H9 (cell line): ENCODE measurements around the gene SECISBP2. TPM values are rescaled to one million over a fixed set of nuclear protein-coding genes. Genes with fewer than 3 reads are reported as not detected.

Source experiments
- DNase-seq: peaks from one replicate; pipeline ENCODE4 v3.0.0-alpha.2; 2017
- H2AFZ ChIP-seq: one replicate; pipeline ENCODE4 v1.6.1; 2013; ENCODE audit warnings: mild to moderate bottlenecking, low read length, control low read depth, moderate library complexity
- H2AK5ac ChIP-seq: 2 replicates; pipeline ENCODE4 v1.6.1; 2013; ENCODE audit warnings: low read length, control low read depth, mixed read lengths; ENCODE audit not compliant: insufficient read length
- H2BK120ac ChIP-seq: one replicate; pipeline ENCODE4 v1.6.1; 2013; ENCODE audit warnings: low read depth, mild to moderate bottlenecking, low read length, control low read depth, inconsistent platforms; ENCODE audit not compliant: poor library complexity, severe bottlenecking
- H2BK12ac ChIP-seq: 2 replicates; pipeline ENCODE4 v1.6.1; 2013; ENCODE audit warnings: low read length, control low read depth, mixed read lengths, low read depth; ENCODE audit not compliant: insufficient read length
- H2BK15ac ChIP-seq: 2 replicates; pipeline ENCODE4 v1.6.1; 2013; ENCODE audit warnings: low read depth, low read length, control low read depth
- H2BK20ac ChIP-seq: one replicate; pipeline ENCODE4 v1.6.1; 2013; ENCODE audit warnings: low read depth, mild to moderate bottlenecking, low read length, control low read depth, inconsistent platforms; ENCODE audit not compliant: poor library complexity, severe bottlenecking
- H2BK5ac ChIP-seq: 2 replicates; pipeline ENCODE4 v1.6.1; 2013; ENCODE audit warnings: low read length, control low read depth, mixed read lengths; ENCODE audit not compliant: insufficient read length
- H3K14ac ChIP-seq: 2 replicates; pipeline ENCODE4 v1.6.1; 2013; ENCODE audit warnings: low read length, control low read depth; ENCODE audit not compliant: insufficient read depth
- H3K18ac ChIP-seq: 2 replicates; pipeline ENCODE4 v1.6.1; 2013; ENCODE audit warnings: low read depth, mild to moderate bottlenecking, mixed read lengths, low read length, control low read depth; ENCODE audit not compliant: insufficient read length
- H3K23ac ChIP-seq: 2 replicates; pipeline ENCODE4 v1.6.1; 2013; ENCODE audit warnings: low read length, control low read depth, mixed read lengths, low read depth; ENCODE audit not compliant: insufficient read length
- H3K23me2 ChIP-seq: 2 replicates; pipeline ENCODE4 v1.6.1; 2013; ENCODE audit warnings: low read depth, mild to moderate bottlenecking, mixed read lengths, low read length, control low read depth; ENCODE audit not compliant: insufficient read length, poor library complexity, severe bottlenecking
- H3K27ac ChIP-seq: 2 replicates; pipeline ENCODE4 v1.5.1; 2013; ENCODE audit warnings: low read length, control low read depth, mixed read lengths, low read depth; ENCODE audit not compliant: insufficient read length
- H3K27me3 ChIP-seq: 2 replicates; pipeline ENCODE4 v1.6.1; 2013; ENCODE audit warnings: low read length, control low read depth, inconsistent platforms; ENCODE audit not compliant: insufficient read depth
- H3K4ac ChIP-seq: 2 replicates; pipeline ENCODE4 v1.6.1; 2013; ENCODE audit warnings: low read depth, mild to moderate bottlenecking, control low read depth, inconsistent platforms, low read length, moderate library complexity
- H3K4me1 ChIP-seq: 2 replicates; pipeline ENCODE4 v1.6.1; 2013; ENCODE audit warnings: low read length, control low read depth, inconsistent platforms; ENCODE audit not compliant: insufficient read depth
- H3K4me2 ChIP-seq: 2 replicates; pipeline ENCODE4 v1.6.1; 2013; ENCODE audit warnings: low read length, control low read depth, mixed read lengths; ENCODE audit not compliant: insufficient read length, insufficient read depth
- H3K56ac ChIP-seq: 2 replicates; pipeline ENCODE4 v1.6.1; 2013; ENCODE audit warnings: low read depth, mild to moderate bottlenecking, mixed read lengths, low read length, control low read depth; ENCODE audit not compliant: insufficient read length
- H3K79me1 ChIP-seq: 2 replicates; pipeline ENCODE4 v1.6.1; 2013; ENCODE audit warnings: low read depth, mild to moderate bottlenecking, moderate library complexity, low read length, control low read depth, inconsistent platforms; ENCODE audit not compliant: insufficient read depth, poor library complexity, severe bottlenecking
- H3K79me2 ChIP-seq: 2 replicates; pipeline ENCODE4 v1.6.1; 2013; ENCODE audit warnings: low read length, control low read depth, inconsistent platforms; ENCODE audit not compliant: insufficient read depth
- H3K9ac ChIP-seq: 2 replicates; pipeline ENCODE4 v1.6.1; 2013; ENCODE audit warnings: low read length, control low read depth, mixed read lengths; ENCODE audit not compliant: insufficient read length; ENCODE audit errors: extremely low read depth
- H3K9me3 ChIP-seq: one replicate; pipeline ENCODE4 v1.6.1; 2013; ENCODE audit warnings: low read depth, low read length, inconsistent platforms; ENCODE audit not compliant: control insufficient read depth
- H3T11ph ChIP-seq: one replicate; pipeline ENCODE4 v1.6.1; 2013; ENCODE audit warnings: mild to moderate bottlenecking, low read length, control low read depth, inconsistent platforms
- H4K20me1 ChIP-seq: one replicate; pipeline ENCODE4 v1.6.1; 2013; ENCODE audit not compliant: control insufficient read depth, insufficient read length, insufficient read depth
- H4K5ac ChIP-seq: 2 replicates; pipeline ENCODE4 v1.6.1; 2013; ENCODE audit warnings: low read depth, mild to moderate bottlenecking, mixed read lengths, low read length, control low read depth; ENCODE audit not compliant: insufficient read length
- H4K8ac ChIP-seq: replicated peaks from 2 replicates; pipeline ENCODE4 v1.6.1; 2013; ENCODE audit warnings: low read length, control low read depth, mixed read lengths, low read depth; ENCODE audit not compliant: insufficient read length
- H4K91ac ChIP-seq: 2 replicates; pipeline ENCODE4 v1.6.1; 2013; ENCODE audit warnings: low read depth, mild to moderate bottlenecking, moderate library complexity, mixed read lengths, low read length, control low read depth; ENCODE audit not compliant: insufficient read length
- H3K27ac Mint-ChIP-seq, 3 experiments: 2 replicates in 2 of 3; 3 replicates in 1 of 3; pipeline ENCODE4 v1.8.0; 2020 to 2021; ENCODE audit warnings: mixed read lengths in 3 of 3, mild to moderate bottlenecking in 1 of 3, moderate library complexity in 1 of 3
- H3K27me3 Mint-ChIP-seq: 2 replicates; pipeline ENCODE4 v1.8.0; 2021; ENCODE audit warnings: low read depth, mild to moderate bottlenecking, moderate library complexity, mixed read lengths
- H3K36me3 Mint-ChIP-seq, 3 experiments: 2 replicates in 2 of 3; 3 replicates in 1 of 3; pipeline ENCODE4 v1.8.0; 2020 to 2021; ENCODE audit warnings: low read depth in 3 of 3, mixed read lengths in 3 of 3; ENCODE audit not compliant: insufficient read depth in 1 of 3
- H3K4me1 Mint-ChIP-seq, 2 experiments: 2 replicates each; pipeline ENCODE4 v1.8.0; 2020; ENCODE audit warnings: mixed read lengths in 2 of 2
- H3K4me3 Mint-ChIP-seq, 2 experiments: 2 replicates in 1 of 2; 3 replicates in 1 of 2; pipeline ENCODE4 v1.8.0; 2020 to 2021; ENCODE audit warnings: mild to moderate bottlenecking in 2 of 2, mixed read lengths in 2 of 2, moderate library complexity in 1 of 2
- H3K9me3 Mint-ChIP-seq, 2 experiments: 2 replicates in 1 of 2; 3 replicates in 1 of 2; pipeline ENCODE4 v1.8.0; 2020; ENCODE audit warnings: mild to moderate bottlenecking in 2 of 2, mixed read lengths in 2 of 2, moderate library complexity in 1 of 2
- CTCF ChIP-seq: fragments of 200-600 bp; sonication (generic); conservative IDR thresholded peaks from 3 replicates; pipeline ENCODE4 v1.8.0; 2021; ENCODE audit warnings: antibody characterized with exemption, mild to moderate bottlenecking
- WGBS: extraction: QIAGEN DNeasy Blood & Tissue Kit; methylation state at CpG from one replicate; pipeline ENCODE4 v1.1.7; 2013; ENCODE audit warnings: missing lambda C conversion rate, low lambda C conversion rate, mixed read lengths; ENCODE audit not compliant: insufficient read length; ENCODE audit errors: extremely low coverage; 5-methylcytosine and 5-hydroxymethylcytosine counted together
- total RNA-seq: library from RNA; stranded (reverse); gene quantifications from 2 replicates; pipeline ENCODE4 v1.2.1, GENCODE V29; 2021

Gene SECISBP2
- total RNA-seq, 1 experiment from 2014 or later = 62.7 TPM

GRCh38 chr9:89342213-89342612 is 23.9 kb downstream of the SECISBP2 start:
- Histone ChIP-seq H3K9ac (no peak overlapping the region), H3K79me2 (no peaks in the 10 kb centered on the region), H3K4me2 (no peak overlapping the region), H2BK12ac (no peak overlapping the region), H3K27me3 (no peaks in the 10 kb centered on the region), H2BK15ac (no peak overlapping the region), H3K4me1 (no peaks in the 10 kb centered on the region), H2BK20ac (no peak overlapping the region), H3K79me1 (no peaks in the 10 kb centered on the region), H3K27ac (no peak overlapping the region), H2AFZ (no peak overlapping the region), H3K23me2 (no peaks in the 10 kb centered on the region), H3K23ac (no peak overlapping the region), H3K14ac (no peak overlapping the region), H3K9me3 (no peaks in the 10 kb centered on the region), H3K18ac (no peak overlapping the region), H4K5ac (no peak overlapping the region), H2BK120ac (no peak overlapping the region), H4K91ac (no peak overlapping the region), H2AK5ac (no peak overlapping the region), H3K56ac (no peak overlapping the region), H3K4ac (no peak overlapping the region), H2BK5ac (no peak overlapping the region), H4K20me1 (no peaks in the 10 kb centered on the region), H3T11ph (no peak overlapping the region), H4K8ac (no peak overlapping the region)
- H3K36me3 Mint-ChIP-seq = peaks cover 48 to 98% (median 95%) of the 10 kb centered on the region in 3 experiments; a peak in 6 of 7 replicates
- no peaks in the 10 kb centered on the region for H3K27me3 Mint-ChIP-seq
- no peak overlapping the region for H3K4me3 Mint-ChIP-seq
- H3K27ac Mint-ChIP-seq = peak overlapping the region in 1 of 3 experiments; percentile 60; a peak in 2 of 7 replicates
- no peaks in the 10 kb centered on the region for H3K4me1 Mint-ChIP-seq
- no peaks in the 10 kb centered on the region for H3K9me3 Mint-ChIP-seq
- DNase-seq = no peak
- no peak for TF ChIP-seq CTCF
- no CpG with 5 or more reads among the region's 6 CpGs for WGBS
